Left ventricle myocardium inferior (tissue), 1 donor: ENCODE data around the gene GPX3. TPM values are rescaled to one million over a fixed set of nuclear protein-coding genes. Genes with fewer than 3 reads are reported as not detected.

Experiments used
- DNase-seq: peaks from one replicate; pipeline ENCODE4 v3.0.0-alpha.2; 2020
- H3K27ac ChIP-seq: fragments of 200-600 bp; replicated peaks from 2 replicates; pipeline ENCODE4 v1.8.0; 2021
- H3K27me3 ChIP-seq: fragments of 200-600 bp; 2 replicates; pipeline ENCODE4 v1.8.0; 2021; ENCODE audit warnings: low read depth
- H3K36me3 ChIP-seq: fragments of 200-600 bp; 2 replicates; pipeline ENCODE4 v1.8.0; 2021
- H3K4me1 ChIP-seq: fragments of 200-600 bp; 2 replicates; pipeline ENCODE4 v1.8.0; 2021
- H3K4me3 ChIP-seq: fragments of 200-600 bp; 2 replicates; pipeline ENCODE4 v1.8.0; 2021; ENCODE audit warnings: mild to moderate bottlenecking, moderate library complexity
- H3K9me3 ChIP-seq: fragments of 200-600 bp; replicated peaks from 2 replicates; pipeline ENCODE4 v1.8.0; 2021
- intact Hi-C: fragments of 100-400 bp; cut with micrococcal nuclease; formaldehyde crosslinking; loops from one replicate; pipeline ENCODE4 v1.11.0; 2022
- total RNA-seq: library from RNA; stranded (reverse); fragmentation: NEBNext Ultra II Directional; extraction: Animal tissue kit (Norgen Biotek cat#: 25700); gene quantifications from one replicate; pipeline ENCODE4 v1.2.1, GENCODE V29; 2021
- TF ChIP-seq, protein P1 (sequence below): fragments of 200-600 bp; IDR thresholded peaks from 2 replicates; pipeline ENCODE4 v1.8.0; 2021; ENCODE audit warnings: antibody characterized with exemption, mild to moderate bottlenecking, borderline replicate concordance
- donor health status: DM: no; HTN: yes; CAD: no; lungs with severe emphysema.

GPX3 gene
- total RNA-seq, 1 donor from 2014 or later: 744 TPM

DNA sequence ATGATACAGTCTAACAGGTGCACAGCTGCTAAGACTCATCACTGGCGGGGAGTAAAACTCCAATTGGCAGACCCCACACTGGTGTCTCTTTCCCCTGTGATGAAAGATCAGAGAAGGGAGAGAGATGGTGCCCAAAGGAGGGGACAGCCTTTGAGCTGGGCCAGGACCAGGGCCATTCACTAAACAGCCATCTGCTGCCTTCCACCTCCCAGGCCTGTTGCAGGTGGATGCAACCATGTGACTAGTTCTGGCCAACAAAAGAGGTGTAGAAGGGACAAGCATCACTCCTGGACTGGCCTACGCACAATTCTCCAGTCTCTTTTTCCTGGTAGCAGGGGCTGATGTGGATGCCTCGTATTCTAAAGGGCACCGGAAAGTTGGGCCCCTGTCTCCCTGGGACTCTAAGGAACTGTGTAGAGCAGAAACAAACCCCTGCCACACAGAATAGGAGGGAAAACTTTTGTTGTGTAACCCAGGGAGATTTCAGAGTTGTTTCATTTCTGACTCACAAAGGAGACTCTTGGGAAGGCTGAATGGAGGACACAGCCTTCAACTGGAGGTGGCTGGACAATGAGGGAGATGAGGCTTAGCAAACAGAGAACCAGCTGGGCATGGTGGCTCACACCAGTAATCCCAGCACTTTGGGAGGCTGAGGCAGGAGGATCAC, 33.5 kb downstream of the GPX3 start:
- Histone ChIP-seq H3K27me3 (no peaks in the 10 kb centered on the region), H3K36me3 (peaks cover 85% of the 10 kb centered on the region), H3K27ac (no peak overlapping the region), H3K4me1 (peaks cover 34% of the 10 kb centered on the region), H3K4me3 (no peak overlapping the region), H3K9me3 (no peaks in the 10 kb centered on the region)
- intact Hi-C loops: loop anchor here (5.0 kb wide), 2 partner anchors 58 to 113 kb away; no protein-coding TSS in a partner anchor
- DNase-seq: no peak
- TF ChIP-seq, protein P1, sequence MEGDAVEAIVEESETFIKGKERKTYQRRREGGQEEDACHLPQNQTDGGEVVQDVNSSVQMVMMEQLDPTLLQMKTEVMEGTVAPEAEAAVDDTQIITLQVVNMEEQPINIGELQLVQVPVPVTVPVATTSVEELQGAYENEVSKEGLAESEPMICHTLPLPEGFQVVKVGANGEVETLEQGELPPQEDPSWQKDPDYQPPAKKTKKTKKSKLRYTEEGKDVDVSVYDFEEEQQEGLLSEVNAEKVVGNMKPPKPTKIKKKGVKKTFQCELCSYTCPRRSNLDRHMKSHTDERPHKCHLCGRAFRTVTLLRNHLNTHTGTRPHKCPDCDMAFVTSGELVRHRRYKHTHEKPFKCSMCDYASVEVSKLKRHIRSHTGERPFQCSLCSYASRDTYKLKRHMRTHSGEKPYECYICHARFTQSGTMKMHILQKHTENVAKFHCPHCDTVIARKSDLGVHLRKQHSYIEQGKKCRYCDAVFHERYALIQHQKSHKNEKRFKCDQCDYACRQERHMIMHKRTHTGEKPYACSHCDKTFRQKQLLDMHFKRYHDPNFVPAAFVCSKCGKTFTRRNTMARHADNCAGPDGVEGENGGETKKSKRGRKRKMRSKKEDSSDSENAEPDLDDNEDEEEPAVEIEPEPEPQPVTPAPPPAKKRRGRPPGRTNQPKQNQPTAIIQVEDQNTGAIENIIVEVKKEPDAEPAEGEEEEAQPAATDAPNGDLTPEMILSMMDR: no peak

DNA sequence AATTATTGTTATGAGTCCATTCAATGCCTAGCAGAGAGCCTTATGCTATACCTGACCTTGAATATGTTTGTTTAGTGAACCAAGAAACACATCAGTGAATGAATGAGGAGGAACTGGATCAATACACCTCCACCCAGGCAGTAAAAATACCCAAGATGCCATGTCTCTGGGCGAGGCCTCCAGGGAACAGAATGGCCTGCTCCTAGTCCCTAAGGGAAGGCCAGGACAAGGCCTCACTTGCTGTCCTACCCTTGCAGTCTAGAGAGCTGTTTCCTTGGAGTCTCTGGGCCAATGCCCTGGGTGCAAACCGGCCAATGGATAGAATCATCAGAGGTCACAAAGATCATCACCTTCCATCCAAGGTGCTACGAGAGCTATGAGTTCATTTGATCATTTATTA, 34.3 kb downstream of the GPX3 start:
- Histone ChIP-seq H3K4me3 (no peak overlapping the region), H3K27ac (no peak overlapping the region), H3K4me1 (peaks cover 40% of the 10 kb centered on the region), H3K27me3 (no peaks in the 10 kb centered on the region), H3K9me3 (no peaks in the 10 kb centered on the region), H3K36me3 (peaks cover 82% of the 10 kb centered on the region)
- intact Hi-C loops: loop anchor here (5.0 kb wide), 2 partner anchors 58 to 113 kb away; no protein-coding TSS in a partner anchor
- DNase-seq: no peak
- TF ChIP-seq, protein P1: no peak

DNA sequence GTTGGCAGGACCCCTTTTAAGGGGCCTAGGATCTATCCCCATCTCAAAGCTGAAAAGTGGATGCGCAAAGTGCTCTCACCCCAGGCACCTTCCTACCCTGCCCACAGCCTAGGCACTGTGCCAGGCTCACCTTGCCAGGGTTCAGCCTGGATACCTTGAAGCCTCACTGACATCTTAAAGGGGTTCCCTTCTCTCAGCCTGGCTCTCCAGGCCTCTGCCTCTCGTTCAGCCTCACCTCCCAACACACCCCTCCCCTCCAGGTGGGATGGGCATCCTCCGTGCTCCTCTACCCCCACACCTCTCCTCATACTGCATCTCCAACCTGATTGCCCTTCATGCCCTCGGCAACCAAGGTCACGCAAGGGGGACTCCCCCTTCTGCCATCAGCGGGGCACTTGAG, 34.9 kb downstream of the GPX3 start:
- H3K36me3 ChIP-seq: peaks cover 83% of the 10 kb centered on the region
- peaks cover 47% of the 10 kb centered on the region for H3K4me1 ChIP-seq
- H3K4me3 ChIP-seq: no peak overlapping the region
- intact Hi-C loops: no loop called here
- peak overlapping the region; percentile 49 for H3K27ac ChIP-seq
- no peaks in the 10 kb centered on the region for H3K27me3 ChIP-seq
- DNase-seq: no peak
- no peaks in the 10 kb centered on the region for H3K9me3 ChIP-seq
- TF ChIP-seq, protein P1: no peak

DNA sequence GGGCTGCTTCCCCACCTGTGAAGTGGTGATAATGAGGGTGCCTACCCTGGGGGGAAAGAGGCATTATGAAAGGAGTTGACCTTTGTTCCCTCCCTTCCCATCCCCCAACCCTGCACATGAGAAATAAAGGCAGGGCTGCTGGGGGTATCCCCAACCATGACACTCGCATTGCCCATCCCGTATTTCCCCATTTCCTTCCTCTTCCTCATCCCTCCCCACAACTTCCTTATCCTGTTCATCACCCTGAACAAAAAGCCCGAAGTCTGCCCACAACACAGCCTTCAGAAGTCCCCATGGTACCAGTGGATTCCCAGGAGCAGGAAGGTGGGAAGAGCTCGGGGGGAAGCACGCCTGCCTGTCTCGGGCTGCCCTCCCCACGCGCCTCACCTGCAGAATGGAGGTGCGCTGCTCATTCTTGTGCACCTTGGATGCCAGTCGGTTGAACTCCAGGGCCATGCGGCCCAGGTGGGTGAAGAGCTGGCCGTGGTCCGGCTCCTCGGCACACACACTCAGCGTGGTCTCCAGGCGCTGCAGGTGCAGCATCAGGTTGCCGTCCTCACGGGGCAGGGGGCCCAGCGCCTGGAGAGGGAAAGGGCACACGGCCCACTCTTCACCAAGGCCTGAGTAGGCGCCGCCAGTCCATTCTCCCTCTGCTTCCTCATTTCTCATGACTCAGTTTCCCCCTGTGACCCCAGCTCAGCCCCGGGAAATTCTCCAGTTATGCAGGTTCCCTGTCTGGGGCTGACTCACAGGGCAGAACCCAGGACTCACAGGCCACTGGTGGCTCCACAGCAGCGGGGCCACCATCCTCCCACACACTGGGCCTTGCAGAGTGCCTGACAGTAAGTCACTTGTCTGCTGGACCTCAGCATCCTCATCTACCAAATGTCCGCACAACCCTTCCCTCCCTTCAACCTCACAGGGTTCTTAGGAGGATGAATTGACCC, 36.3 kb downstream of the GPX3 start:
- Histone ChIP-seq H3K36me3 (peaks cover 87% of the 10 kb centered on the region), H3K4me3 (no peak overlapping the region), H3K4me1 (peaks cover 60% of the 10 kb centered on the region), H3K27me3 (no peaks in the 10 kb centered on the region), H3K27ac (peak overlapping the region; percentile 49), H3K9me3 (no peaks in the 10 kb centered on the region)
- intact Hi-C loops: no loop called here
- TF ChIP-seq, protein P1: no peak
- no peak for DNase-seq

DNA sequence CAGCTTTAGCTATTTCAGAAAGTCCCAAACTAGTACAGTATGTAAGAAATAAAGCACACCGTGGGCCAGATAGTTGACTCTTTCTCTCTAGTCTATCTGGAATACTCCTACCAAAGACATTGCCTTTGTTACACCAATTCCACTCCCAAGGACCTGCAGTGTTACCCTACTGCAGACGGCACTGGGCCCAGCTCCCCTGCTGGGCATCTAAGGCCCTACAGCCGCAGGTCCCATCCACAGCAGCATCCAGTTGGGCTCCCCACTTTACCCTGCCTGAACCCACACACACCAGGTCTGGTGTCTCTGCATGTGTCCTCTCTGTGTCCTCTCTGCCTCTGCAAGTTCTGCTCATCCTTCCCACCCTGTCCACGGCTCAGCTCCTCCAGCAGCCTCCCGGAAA, 37.9 kb downstream of the GPX3 start:
- Histone ChIP-seq H3K4me1 (peaks cover 70% of the 10 kb centered on the region), H3K36me3 (peaks cover 89% of the 10 kb centered on the region), H3K27ac (peak overlapping the region; percentile 93), H3K4me3 (no peak overlapping the region), H3K27me3 (no peaks in the 10 kb centered on the region), H3K9me3 (no peaks in the 10 kb centered on the region)
- intact Hi-C loops: no loop called here
- DNase-seq: no peak
- TF ChIP-seq, protein P1: peak; percentile 12
